MM.1S (cell line): Measurements from ENCODE around the gene FOXC1.

ENCODE experiments used
- DNase-seq: peaks from one replicate; pipeline ENCODE4 v3.0.0-alpha.2; 2015
- H2AFZ ChIP-seq: fragments of 300-600 bp; sonication (generic); 2 replicates; pipeline ENCODE4 v1.6.0; 2016; ENCODE audit warnings: antibody characterized with exemption, low read length
- H3F3A ChIP-seq: fragments of 300-600 bp; sonication (generic); 2 replicates; pipeline ENCODE4 v1.6.1; 2016; ENCODE audit warnings: mild to moderate bottlenecking, antibody characterized with exemption, low read length, moderate library complexity, mixed read lengths; ENCODE audit not compliant: insufficient read depth
- H3K27ac ChIP-seq: fragments of 300-600 bp; sonication (generic); 2 replicates; pipeline ENCODE4 v1.5.1; 2016; ENCODE audit warnings: mild to moderate bottlenecking, low read length
- H3K27me3 ChIP-seq: fragments of 300-600 bp; sonication (generic); replicated peaks from 2 replicates; pipeline ENCODE4 v1.6.0; 2016; ENCODE audit warnings: low read length; ENCODE audit not compliant: insufficient read depth
- H3K36me3 ChIP-seq: fragments of 300-600 bp; sonication (generic); replicated peaks from 2 replicates; pipeline ENCODE4 v1.6.1; 2016; ENCODE audit warnings: mild to moderate bottlenecking, low read length, mixed read lengths; ENCODE audit not compliant: insufficient read depth
- H3K4me1 ChIP-seq: fragments of 300-600 bp; sonication (generic); 2 replicates; pipeline ENCODE4 v1.6.1; 2016; ENCODE audit warnings: low read length, mixed read lengths
- H3K4me2 ChIP-seq: fragments of 300-600 bp; sonication (generic); 2 replicates; pipeline ENCODE4 v1.6.0; 2016; ENCODE audit warnings: low read depth, low read length
- H3K4me3 ChIP-seq: fragments of 300-600 bp; sonication (generic); 2 replicates; pipeline ENCODE4 v1.5.1; 2016; ENCODE audit warnings: low read length, mixed read lengths
- H3K79me2 ChIP-seq: fragments of 300-600 bp; sonication (generic); 2 replicates; pipeline ENCODE4 v1.6.1; 2016; ENCODE audit warnings: mixed run types, low read length, mixed read lengths
- H3K9ac ChIP-seq: fragments of 300-600 bp; sonication (generic); 2 replicates; pipeline ENCODE4 v1.6.1; 2016; ENCODE audit warnings: low read length, mixed read lengths
- H3K9me2 ChIP-seq: fragments of 300-600 bp; sonication (generic); replicated peaks from 2 replicates; pipeline ENCODE4 v1.6.1; 2016; ENCODE audit warnings: mild to moderate bottlenecking, low read length, mixed read lengths; ENCODE audit not compliant: insufficient read depth
- H3K9me3 ChIP-seq: fragments of 300-600 bp; sonication (generic); replicated peaks from 2 replicates; pipeline ENCODE4 v1.6.1; 2016; ENCODE audit warnings: mild to moderate bottlenecking, low read length, mixed read lengths; ENCODE audit not compliant: insufficient read depth
- H4K20me1 ChIP-seq: fragments of 300-600 bp; sonication (generic); 2 replicates; pipeline ENCODE4 v1.6.1; 2016; ENCODE audit warnings: mild to moderate bottlenecking, low read length, moderate library complexity, mixed read lengths; ENCODE audit not compliant: insufficient read depth
- CTCF ChIP-seq: fragments of 300-600 bp; sonication (generic); IDR thresholded peaks from 2 replicates; pipeline ENCODE4 v1.5.1; 2016; ENCODE audit warnings: antibody characterized with exemption, low read length, mixed read lengths
- EZH2 ChIP-seq: fragments of 300-600 bp; sonication (generic); optimal IDR thresholded peaks from 2 replicates; pipeline ENCODE3; 2017; ENCODE audit warnings: low read depth, mild to moderate bottlenecking, antibody characterized with exemption, low read length, mixed read lengths
- EZH2phosphoT487 ChIP-seq: fragments of 300-600 bp; sonication (generic); IDR thresholded peaks from 2 replicates; pipeline ENCODE4 v1.6.1; 2018; ENCODE audit warnings: antibody characterized with exemption, low read length

FOXC1 gene

GRCh38 chr6:1609041-1609647, 571 bp upstream of the FOXC1 start:
- TF ChIP-seq EZH2 (no peak), CTCF (no peak), EZH2phosphoT487 (no peak)
- no peaks in the 10 kb centered on the region for H3K36me3 ChIP-seq
- H3K79me2 ChIP-seq = no peaks in the 10 kb centered on the region
- no peak overlapping the region for H3K9ac ChIP-seq
- peaks cover 44% of the 10 kb centered on the region for H3K27me3 ChIP-seq
- no peaks in the 10 kb centered on the region for H3K9me3 ChIP-seq
- no peaks in the 10 kb centered on the region for H3K4me1 ChIP-seq
- no peaks in the 10 kb centered on the region for H3K9me2 ChIP-seq
- no peak overlapping the region for H2AFZ ChIP-seq
- no peak overlapping the region for H3K4me3 ChIP-seq
- peak overlapping the region; percentile 49; the same call in 1 of the 2 replicates for H3K4me2 ChIP-seq
- H4K20me1 ChIP-seq = no peaks in the 10 kb centered on the region
- no peak for DNase-seq
- H3F3A ChIP-seq = no peaks in the 10 kb centered on the region
- no peak overlapping the region for H3K27ac ChIP-seq

GRCh38 chr6:1610497-1611321, 994 bp downstream of the FOXC1 start:
- H3K27ac ChIP-seq = no peak overlapping the region

GRCh38 chr6:1611322-1611571, 1.5 kb downstream of the FOXC1 start:
- no peak overlapping the region for H3K27ac ChIP-seq
- no peaks in the 10 kb centered on the region for H3K9me2 ChIP-seq
- no peaks in the 10 kb centered on the region for H4K20me1 ChIP-seq
- no peaks in the 10 kb centered on the region for H3K79me2 ChIP-seq
- no peak overlapping the region for H3K9ac ChIP-seq
- H3K4me3 ChIP-seq = no peak overlapping the region
- H3K27me3 ChIP-seq = peaks cover 25% of the 10 kb centered on the region
- no peaks in the 10 kb centered on the region for H3K4me1 ChIP-seq
- H2AFZ ChIP-seq = no peak overlapping the region
- TF ChIP-seq EZH2 = no peak
- no peak for TF ChIP-seq CTCF
- TF ChIP-seq EZH2phosphoT487 = no peak
- no peaks in the 10 kb centered on the region for H3K9me3 ChIP-seq
- H3F3A ChIP-seq = no peaks in the 10 kb centered on the region
- no peak for DNase-seq
- H3K4me2 ChIP-seq = no peak overlapping the region
- no peaks in the 10 kb centered on the region for H3K36me3 ChIP-seq

More at GRCh38 chr6:1610497-1611321, 994 bp downstream of the FOXC1 start:
- Histone ChIP-seq H3K79me2 (no peaks in the 10 kb centered on the region), H3K4me3 (no peak overlapping the region), H4K20me1 (no peaks in the 10 kb centered on the region), H2AFZ (no peak overlapping the region), H3K4me2 (no peak overlapping the region), H3F3A (no peaks in the 10 kb centered on the region), H3K27me3 (peaks cover 30% of the 10 kb centered on the region), H3K9me3 (no peaks in the 10 kb centered on the region), H3K9ac (no peak overlapping the region), H3K4me1 (no peaks in the 10 kb centered on the region), H3K9me2 (no peaks in the 10 kb centered on the region), H3K36me3 (no peaks in the 10 kb centered on the region)
- DNase-seq = no peak
- no peak for TF ChIP-seq EZH2
- no peak for TF ChIP-seq CTCF
- TF ChIP-seq EZH2phosphoT487 = no peak
